Liver (tissue), 9 donors: ENCODE data around the gene SERINC4. TPM values are rescaled to one million over a fixed set of nuclear protein-coding genes. Genes with fewer than 3 reads are reported as not detected.

Source experiments
- DNase-seq: peaks from one replicate; pipeline ENCODE4 v3.0.0-alpha.2; 2017; ENCODE audit warnings: low spot score
- H3K27ac ChIP-seq, 2 donors: one replicate each; pipeline ENCODE4 v1.7.0; 2013; ENCODE audit warnings: inconsistent platforms in 2 of 2, low read length in 2 of 2, control low read depth in 1 of 2, low read depth in 1 of 2, mild to moderate bottlenecking in 1 of 2
- H3K27me3 ChIP-seq, 4 donors: one replicate each; pipeline versions ENCODE4 v1.6.1 to v1.7.0; 2013; ENCODE audit warnings: low read length in 3 of 4, inconsistent platforms in 1 of 4, mild to moderate bottlenecking in 1 of 4, moderate library complexity in 1 of 4; ENCODE audit not compliant: control insufficient read depth in 4 of 4, insufficient read depth in 4 of 4
- H3K36me3 ChIP-seq, 4 donors: one replicate each; pipeline versions ENCODE4 v1.6.1 to v1.7.0; 2013; ENCODE audit warnings: low read length in 3 of 4, mild to moderate bottlenecking in 3 of 4, low read depth in 1 of 4, moderate library complexity in 1 of 4; ENCODE audit not compliant: control insufficient read depth in 4 of 4, insufficient read depth in 3 of 4
- H3K4me1 ChIP-seq, 4 donors: one replicate each; pipeline versions ENCODE4 v1.6.1 to v1.7.0; 2013; ENCODE audit warnings: low read length in 3 of 4, mild to moderate bottlenecking in 3 of 4, moderate library complexity in 1 of 4; ENCODE audit not compliant: control insufficient read depth in 4 of 4, insufficient read depth in 4 of 4
- H3K4me3 ChIP-seq, 3 donors: one replicate each; pipeline versions ENCODE4 v1.6.1 to v1.7.0; 2013; ENCODE audit warnings: low read length in 3 of 3, control low read depth in 1 of 3, low read depth in 1 of 3, mild to moderate bottlenecking in 1 of 3
- H3K9ac ChIP-seq, 2 donors: one replicate each; pipeline ENCODE4 v1.7.0; 2013; ENCODE audit warnings: low read length in 2 of 2, mild to moderate bottlenecking in 2 of 2, moderate library complexity in 2 of 2, control low read depth in 1 of 2, low read depth in 1 of 2
- H3K9me3 ChIP-seq, 4 donors: one replicate each; pipeline versions ENCODE4 v1.6.1 to v1.7.0; 2013; ENCODE audit warnings: low read length in 3 of 4; ENCODE audit not compliant: control insufficient read depth in 4 of 4
- ATF3 ChIP-seq: IDR thresholded peaks from 2 replicates; pipeline ENCODE4 v1.6.1; 2016; ENCODE audit warnings: antibody characterized with exemption
- EGR1 ChIP-seq, 2 donors: IDR thresholded peaks; 2 replicates each; pipeline ENCODE4 v1.6.1; 2016 to 2018; ENCODE audit warnings: antibody characterized with exemption in 2 of 2, low read depth in 2 of 2
- FOXA1 ChIP-seq: IDR thresholded peaks from 2 replicates; pipeline ENCODE4 v1.6.1; 2016; ENCODE audit warnings: antibody characterized with exemption
- FOXA2 ChIP-seq: IDR thresholded peaks from 2 replicates; pipeline ENCODE4 v1.6.1; 2016; ENCODE audit warnings: antibody characterized with exemption
- GABPA ChIP-seq, 2 donors: IDR thresholded peaks in 1 of 2; conservative IDR thresholded peaks in 1 of 2; 2 replicates each; pipeline ENCODE4 v1.6.1; 2016; ENCODE audit warnings: antibody characterized with exemption in 2 of 2, mild to moderate bottlenecking in 1 of 2, moderate library complexity in 1 of 2
- HNF4A ChIP-seq, 2 donors: conservative IDR thresholded peaks; 2 replicates each; pipeline ENCODE4 v1.6.1; 2016; ENCODE audit warnings: antibody characterized with exemption in 2 of 2, mild to moderate bottlenecking in 2 of 2
- HNF4G ChIP-seq: IDR thresholded peaks from 2 replicates; pipeline ENCODE4 v1.6.1; 2016; ENCODE audit warnings: antibody characterized with exemption
- JUND ChIP-seq, 2 donors: IDR thresholded peaks; 2 replicates each; pipeline ENCODE4 v1.6.1; 2016; ENCODE audit warnings: antibody characterized with exemption in 2 of 2
- NR2F2 ChIP-seq: IDR thresholded peaks from 2 replicates; pipeline ENCODE4 v1.6.1; 2016; ENCODE audit warnings: antibody characterized with exemption
- RAD21 ChIP-seq, 2 donors: IDR thresholded peaks; 2 replicates each; pipeline ENCODE4 v1.6.1; 2016; ENCODE audit warnings: antibody characterized with exemption in 2 of 2, mild to moderate bottlenecking in 2 of 2
- RXRA ChIP-seq, 2 donors: IDR thresholded peaks; 2 replicates each; pipeline ENCODE4 v1.6.1; 2017 to 2018; ENCODE audit warnings: antibody characterized with exemption in 2 of 2, mild to moderate bottlenecking in 1 of 2
- SP1 ChIP-seq: IDR thresholded peaks from 2 replicates; pipeline ENCODE4 v1.6.1; 2018; ENCODE audit warnings: antibody characterized with exemption, mild to moderate bottlenecking
- ZBTB33 ChIP-seq: IDR thresholded peaks from 2 replicates; pipeline ENCODE4 v1.6.1; 2016; ENCODE audit warnings: antibody characterized with exemption
- WGBS: extraction: QIAGEN DNeasy Blood & Tissue Kit; methylation state at CpG from one replicate; pipeline ENCODE4 v1.1.7; 2013; 5-methylcytosine and 5-hydroxymethylcytosine counted together
- polyA plus RNA-seq, 2 donors: library from polyadenylated mRNA; stranded (reverse) in 1 of 2; unstranded in 1 of 2; fragments of 200-250 nt in 1 of 2; fragments of >200 nt in 1 of 2; fragmentation: Nextera tagmentation in 1 of 2; extraction: Ambion mirVana in 1 of 2; gene quantifications; one replicate each; pipeline versions ENCODE4 v1.2.1 to v1.2.3, GENCODE V29; 2013 to 2015
- total RNA-seq, 2 donors: library from RNA; depleted of rRNA; stranded (reverse); fragments of >200 nt; gene quantifications; one replicate each; pipeline ENCODE4 v1.2.3, GENCODE V29; 2014
- TF ChIP-seq, protein P1 (sequence below): IDR thresholded peaks from 2 replicates; pipeline ENCODE4 v1.6.1; 2016; ENCODE audit warnings: antibody characterized with exemption
- TF ChIP-seq, protein P2 (sequence below): fragments of 150-350 bp; IDR thresholded peaks from 2 replicates; pipeline ENCODE4 v1.5.1; 2017; ENCODE audit warnings: improper control_type of control experiment, low read depth, low read length; ENCODE audit not compliant: missing input control
- donor health status: healthy.
- donor health status: healthy.
- donor health status: healthy.
- donor health status: healthy.
- donor health status: healthy.

SERINC4 gene
- total and polyA plus RNA-seq, 4 donors = 0.06 TPM; not detected in 3

- peak; percentile 44 for DNase-seq
- peaks cover 5 to 34% (median 30%) of the 10 kb centered on the region in 4 donors for H3K36me3 ChIP-seq
- H3K27ac ChIP-seq = peak overlapping the region in 1 of 2 donors; percentile 84
- TF ChIP-seq GABPA (IDR thresholded peaks at IDR 0.05 in 1 of 2, conservative IDR thresholded peaks at IDR 0.05 in 1 of 2) (peak in 1 of 2 donors; percentile 19), NR2F2 (no peak), RXRA (IDR thresholded peaks at IDR 0.05) (peak in 1 of 2 donors; percentile 19), RAD21 (IDR thresholded peaks at IDR 0.05) (peak; percentile 46 to 63), JUND (IDR thresholded peaks at IDR 0.05) (no peak), ZBTB33 (no peak), HNF4A (conservative IDR thresholded peaks at IDR 0.05) (peak; percentile 69 to 79)
- TF ChIP-seq, protein P1, sequence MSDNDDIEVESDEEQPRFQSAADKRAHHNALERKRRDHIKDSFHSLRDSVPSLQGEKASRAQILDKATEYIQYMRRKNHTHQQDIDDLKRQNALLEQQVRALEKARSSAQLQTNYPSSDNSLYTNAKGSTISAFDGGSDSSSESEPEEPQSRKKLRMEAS = peak; percentile 55
- TF ChIP-seq, protein P2, sequence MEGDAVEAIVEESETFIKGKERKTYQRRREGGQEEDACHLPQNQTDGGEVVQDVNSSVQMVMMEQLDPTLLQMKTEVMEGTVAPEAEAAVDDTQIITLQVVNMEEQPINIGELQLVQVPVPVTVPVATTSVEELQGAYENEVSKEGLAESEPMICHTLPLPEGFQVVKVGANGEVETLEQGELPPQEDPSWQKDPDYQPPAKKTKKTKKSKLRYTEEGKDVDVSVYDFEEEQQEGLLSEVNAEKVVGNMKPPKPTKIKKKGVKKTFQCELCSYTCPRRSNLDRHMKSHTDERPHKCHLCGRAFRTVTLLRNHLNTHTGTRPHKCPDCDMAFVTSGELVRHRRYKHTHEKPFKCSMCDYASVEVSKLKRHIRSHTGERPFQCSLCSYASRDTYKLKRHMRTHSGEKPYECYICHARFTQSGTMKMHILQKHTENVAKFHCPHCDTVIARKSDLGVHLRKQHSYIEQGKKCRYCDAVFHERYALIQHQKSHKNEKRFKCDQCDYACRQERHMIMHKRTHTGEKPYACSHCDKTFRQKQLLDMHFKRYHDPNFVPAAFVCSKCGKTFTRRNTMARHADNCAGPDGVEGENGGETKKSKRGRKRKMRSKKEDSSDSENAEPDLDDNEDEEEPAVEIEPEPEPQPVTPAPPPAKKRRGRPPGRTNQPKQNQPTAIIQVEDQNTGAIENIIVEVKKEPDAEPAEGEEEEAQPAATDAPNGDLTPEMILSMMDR = peak; percentile 46
- peaks cover 0 to 21% (median 11%) of the 10 kb centered on the region in 4 donors for H3K4me1 ChIP-seq
- H3K9ac ChIP-seq = no peak overlapping the region
- 90% methylated on average over 1 of the region's 1 CpG for WGBS
- no peaks in the 10 kb centered on the region for H3K9me3 ChIP-seq
- H3K4me3 ChIP-seq = no peak overlapping the region
- H3K27me3 ChIP-seq = no peaks in the 10 kb centered on the region
Measured at GRCh38 chr15:43775411-43775965, 24.5 kb downstream of the SERINC4 start.

GRCh38 chr15:43774062-43774461, 26.0 kb downstream of the SERINC4 start:
- no peaks in the 10 kb centered on the region for H3K27me3 ChIP-seq
- peaks cover 0 to 21% (median 11%) of the 10 kb centered on the region in 4 donors for H3K4me1 ChIP-seq
- H3K9ac ChIP-seq = no peak overlapping the region
- H3K36me3 ChIP-seq = peaks cover 6 to 48% (median 43%) of the 10 kb centered on the region in 4 donors
- DNase-seq = no peak
- H3K9me3 ChIP-seq = no peaks in the 10 kb centered on the region
- no peak overlapping the region for H3K4me3 ChIP-seq
- H3K27ac ChIP-seq = no peak overlapping the region
- WGBS = 65% methylated on average over 4 of the region's 4 CpGs
- TF ChIP-seq FOXA1 (no peak), FOXA2 (no peak), HNF4G (no peak), ZBTB33 (no peak), HNF4A (conservative IDR thresholded peaks at IDR 0.05) (no peak), JUND (IDR thresholded peaks at IDR 0.05) (no peak), NR2F2 (no peak), SP1 (no peak), RXRA (IDR thresholded peaks at IDR 0.05) (no peak), ATF3 (no peak), EGR1 (IDR thresholded peaks at IDR 0.05; ENCODE audit: low read depth in 2 of 2) (no peak)
- TF ChIP-seq, protein P1 = no peak
- TF ChIP-seq, protein P2 = no peak
